ENCODE measurements around the gene CACNB1.

DNA sequence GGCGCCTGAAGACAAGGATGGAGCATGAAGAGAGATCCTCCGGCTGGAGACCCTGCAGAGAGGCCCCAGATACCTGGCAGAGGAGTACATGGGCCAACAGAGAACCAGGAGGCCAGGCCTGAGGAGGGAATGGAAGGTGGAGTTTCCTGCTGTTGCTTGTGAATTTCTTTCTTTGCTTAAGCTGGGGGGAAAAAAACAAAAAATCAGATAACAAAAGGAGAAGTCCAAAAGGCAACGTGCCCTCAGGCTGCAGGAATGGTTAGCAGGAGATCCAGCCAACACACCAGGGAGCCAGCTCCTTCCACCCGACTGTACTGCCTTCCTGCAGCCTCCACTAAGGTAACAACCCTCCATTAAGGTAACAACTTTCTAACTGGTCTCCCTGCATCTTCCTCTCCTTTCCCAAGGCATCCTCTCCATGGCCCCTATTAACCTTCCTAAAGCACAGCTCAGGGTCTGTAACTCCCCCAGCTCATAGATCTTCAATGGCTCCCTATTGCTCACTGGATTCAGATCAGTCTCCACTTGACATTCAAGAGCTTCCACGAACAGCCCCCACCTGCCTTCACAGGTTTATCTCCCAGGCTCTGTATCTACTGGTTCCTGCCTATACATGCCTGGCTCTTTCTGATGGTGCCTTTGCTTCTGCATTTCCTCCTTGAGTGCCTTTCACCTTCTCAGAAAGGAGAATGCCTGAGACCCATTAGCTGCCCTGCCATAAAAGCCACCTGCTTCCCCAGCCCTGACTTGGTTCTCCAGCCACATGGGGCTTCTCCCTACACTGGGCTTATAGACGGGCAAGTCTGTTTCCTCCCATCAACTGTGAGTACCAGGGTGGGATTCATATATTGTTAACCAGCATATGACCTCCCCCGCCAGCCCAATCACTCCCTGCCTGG is 30.8 kb downstream of the CACNB1 start:
- TF ChIP-seq GABPA (IDR thresholded peaks at IDR 0.05; ENCODE audit: low read depth) (no peak), ZNF274 (IDR thresholded peaks at IDR 0.05; ENCODE audit: insufficient read depth, insufficient read length) (no peak), CBX3 (IDR thresholded peaks at IDR 0.05; ENCODE audit: borderline replicate concordance, low read depth) (no peak), CTCF (IDR thresholded peaks at IDR 0.05 in 2 of 3, conservative IDR thresholded peaks at IDR 0.05 in 1 of 3; ENCODE audit: control insufficient read depth in 2 of 3, extremely low read depth in 1 of 3, insufficient read depth in 1 of 3, low read depth in 3 of 3, low read length in 3 of 3) (no peak), JUNB (IDR thresholded peaks at IDR 0.05) (no peak), HCFC1 (IDR thresholded peaks at IDR 0.05; ENCODE audit: low read length) (no peak), CBX5 (IDR thresholded peaks at IDR 0.05; ENCODE audit: low read depth) (no peak), MXI1 (IDR thresholded peaks at IDR 0.05; ENCODE audit: low read depth, low read length) (no peak), BCL11A (IDR thresholded peaks at IDR 0.05; ENCODE audit: low read depth, low read length) (no peak)
- TF ChIP-seq, protein P1, sequence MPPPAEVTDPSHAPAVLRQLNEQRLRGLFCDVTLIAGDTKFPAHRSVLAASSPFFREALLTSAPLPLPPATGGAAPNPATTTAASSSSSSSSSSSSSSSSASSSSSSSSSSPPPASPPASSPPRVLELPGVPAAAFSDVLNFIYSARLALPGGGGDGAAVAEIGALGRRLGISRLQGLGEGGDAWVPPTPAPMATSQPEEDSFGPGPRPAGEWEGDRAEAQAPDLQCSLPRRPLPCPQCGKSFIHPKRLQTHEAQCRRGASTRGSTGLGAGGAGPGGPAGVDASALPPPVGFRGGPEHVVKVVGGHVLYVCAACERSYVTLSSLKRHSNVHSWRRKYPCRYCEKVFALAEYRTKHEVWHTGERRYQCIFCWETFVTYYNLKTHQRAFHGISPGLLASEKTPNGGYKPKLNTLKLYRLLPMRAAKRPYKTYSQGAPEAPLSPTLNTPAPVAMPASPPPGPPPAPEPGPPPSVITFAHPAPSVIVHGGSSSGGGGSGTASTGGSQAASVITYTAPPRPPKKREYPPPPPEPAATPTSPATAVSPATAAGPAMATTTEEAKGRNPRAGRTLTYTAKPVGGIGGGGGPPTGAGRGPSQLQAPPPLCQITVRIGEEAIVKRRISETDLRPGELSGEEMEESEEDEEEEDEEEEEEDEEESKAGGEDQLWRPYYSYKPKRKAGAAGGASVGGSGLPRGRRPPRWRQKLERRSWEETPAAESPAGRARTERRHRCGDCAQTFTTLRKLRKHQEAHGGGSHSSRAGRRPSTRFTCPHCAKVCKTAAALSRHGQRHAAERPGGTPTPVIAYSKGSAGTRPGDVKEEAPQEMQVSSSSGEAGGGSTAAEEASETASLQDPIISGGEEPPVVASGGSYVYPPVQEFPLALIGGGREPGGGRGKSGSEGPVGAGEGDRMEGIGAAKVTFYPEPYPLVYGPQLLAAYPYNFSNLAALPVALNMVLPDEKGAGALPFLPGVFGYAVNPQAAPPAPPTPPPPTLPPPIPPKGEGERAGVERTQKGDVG (CRISPR knock-in tag; IDR thresholded peaks at IDR 0.05): no peak
- TF ChIP-seq, protein P2, sequence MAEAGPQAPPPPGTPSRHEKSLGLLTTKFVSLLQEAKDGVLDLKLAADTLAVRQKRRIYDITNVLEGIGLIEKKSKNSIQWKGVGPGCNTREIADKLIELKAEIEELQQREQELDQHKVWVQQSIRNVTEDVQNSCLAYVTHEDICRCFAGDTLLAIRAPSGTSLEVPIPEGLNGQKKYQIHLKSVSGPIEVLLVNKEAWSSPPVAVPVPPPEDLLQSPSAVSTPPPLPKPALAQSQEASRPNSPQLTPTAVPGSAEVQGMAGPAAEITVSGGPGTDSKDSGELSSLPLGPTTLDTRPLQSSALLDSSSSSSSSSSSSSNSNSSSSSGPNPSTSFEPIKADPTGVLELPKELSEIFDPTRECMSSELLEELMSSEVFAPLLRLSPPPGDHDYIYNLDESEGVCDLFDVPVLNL (IDR thresholded peaks at IDR 0.05; ENCODE audit: low read depth, low read length): no peak
